ENCODE data around the gene KIF6.

KIF6 gene

DNA sequence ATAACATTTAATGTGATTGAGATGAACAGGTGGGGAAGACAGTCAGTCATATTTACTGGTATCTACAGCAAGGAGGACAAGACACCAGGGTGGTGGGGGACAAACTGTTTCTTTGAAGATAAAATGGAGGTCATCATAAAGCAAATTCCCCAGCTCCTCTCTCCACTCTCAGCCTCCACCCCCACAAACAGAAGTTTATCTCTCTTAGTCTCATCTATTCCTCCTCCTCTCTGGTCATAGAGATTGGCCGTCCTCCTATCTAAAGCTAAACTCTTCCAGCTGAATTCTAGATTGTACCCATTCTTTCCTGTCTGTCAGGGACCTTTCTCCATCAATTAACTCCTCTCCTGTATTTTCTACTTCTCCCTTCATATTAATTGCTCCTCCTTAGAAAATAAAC is 71.1 kb downstream of the KIF6 start:
- DNase-seq: no peak

DNA sequence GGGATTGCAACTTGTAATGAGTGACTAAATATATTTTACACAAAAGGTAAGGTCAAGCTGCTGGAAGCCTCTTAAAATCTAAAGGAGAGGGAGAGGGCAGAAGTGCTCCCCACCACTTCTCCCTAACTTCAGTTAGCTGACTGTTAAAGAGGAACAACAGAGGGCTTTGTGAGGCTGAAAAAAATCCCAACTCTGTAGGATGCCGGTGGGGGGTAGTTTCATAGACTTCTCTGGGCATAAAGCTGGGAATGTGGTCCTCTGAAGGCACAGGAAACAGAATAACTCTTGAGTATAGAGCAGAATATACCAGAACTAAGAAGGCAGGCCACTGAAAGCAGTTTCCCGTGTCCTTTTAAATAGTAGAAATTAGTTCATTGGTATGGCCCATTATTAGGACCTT is 71.6 kb downstream of the KIF6 start:
- DNase-seq: no peak

- DNase-seq: no peak
These were observed 75.2 kb downstream of the KIF6 start for GRCh38 chr6:39649996-39650395.

DNA sequence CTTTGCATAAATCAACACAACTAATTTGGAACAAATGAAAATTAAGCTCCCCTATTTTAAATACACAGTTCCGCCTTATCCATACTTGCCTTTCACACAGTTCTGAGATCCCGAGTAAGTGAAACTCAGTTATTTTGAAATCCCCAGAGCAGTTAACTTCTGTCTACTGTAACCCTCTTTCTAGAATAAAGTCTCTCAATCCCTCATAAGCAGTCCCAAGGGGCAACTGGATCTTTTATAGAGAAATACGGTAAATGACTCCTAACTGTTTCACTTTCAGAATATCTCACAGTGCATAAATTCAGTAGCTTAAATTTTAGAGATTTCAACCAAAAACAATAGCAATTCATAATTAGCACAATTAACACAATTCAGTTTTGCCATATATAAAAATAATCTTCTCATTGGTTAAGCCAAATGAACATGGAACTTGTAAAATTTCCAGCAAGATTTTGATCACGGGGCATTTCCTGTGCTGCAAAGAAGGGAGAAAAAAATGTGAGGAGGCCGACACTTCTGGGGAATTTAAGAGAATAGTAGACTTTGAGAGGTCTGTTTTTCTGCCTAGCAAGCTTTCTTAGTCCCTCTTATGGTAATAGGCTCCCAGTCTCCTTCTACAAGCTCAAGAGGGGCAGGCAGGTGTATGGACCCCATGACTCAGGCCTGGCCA is 78.3 kb downstream of the KIF6 start:
- DNase-seq: no peak

GRCh38 chr6:39642270-39642669 is 82.9 kb downstream of the KIF6 start:
- DNase-seq: no peak

DNA sequence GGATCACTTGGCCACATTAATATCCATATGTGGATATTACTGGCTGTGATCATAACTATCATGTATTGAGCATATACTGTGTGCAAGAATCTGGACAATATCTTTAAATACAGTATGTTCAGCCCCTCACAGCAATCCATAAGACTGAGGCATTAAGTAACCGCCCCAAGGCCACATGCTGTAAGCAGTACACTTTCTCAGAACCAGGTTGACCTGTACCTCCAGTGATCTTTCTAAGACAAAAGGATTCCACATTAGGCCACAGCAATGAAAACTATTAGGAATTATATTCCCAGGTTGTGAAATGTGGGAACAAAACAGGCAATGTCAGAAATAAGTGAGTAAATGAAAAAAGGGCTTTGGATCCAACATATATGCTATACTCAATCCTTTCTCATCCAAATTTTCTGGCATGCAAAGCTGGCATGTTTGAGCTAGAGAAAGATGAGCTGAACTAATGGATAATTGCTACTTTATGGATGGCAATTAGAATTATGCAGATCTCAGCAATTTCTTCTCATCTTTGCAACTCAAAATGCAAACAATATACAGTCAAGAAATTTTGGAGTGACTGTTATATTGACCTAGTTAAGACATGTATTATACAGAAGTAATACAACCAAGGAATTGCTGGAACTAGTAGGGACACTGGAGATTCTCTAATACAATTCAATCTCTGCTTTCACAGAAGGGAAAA is 86.9 kb downstream of the KIF6 start:
- no peak for DNase-seq

- no peak for DNase-seq
These were observed 90.4 kb downstream of the KIF6 start for GRCh38 chr6:39634646-39635341.

- no peak for DNase-seq
These were observed 100.0 kb downstream of the KIF6 start for GRCh38 chr6:39625209-39625608.

DNA sequence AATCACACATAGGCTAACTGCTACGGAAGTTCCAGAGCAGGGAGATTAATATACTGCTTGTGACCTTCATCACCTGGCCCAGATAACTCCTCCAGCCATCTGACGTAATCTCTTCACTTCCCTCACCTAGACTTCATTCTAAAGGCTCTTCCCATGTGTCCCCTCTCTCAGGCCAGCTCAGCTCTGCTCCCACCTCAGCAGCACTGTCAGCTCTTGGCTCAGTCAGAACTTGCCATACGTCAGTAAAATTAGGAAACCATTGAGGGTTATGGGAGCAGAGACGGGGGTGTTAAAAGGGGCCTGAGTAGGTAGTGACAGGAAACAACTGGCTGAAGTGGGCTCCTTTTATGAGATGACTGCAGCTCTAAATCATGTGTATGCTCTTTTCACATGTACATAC is 101.5 kb downstream of the KIF6 start:
- no peak for DNase-seq

- DNase-seq: no peak
These were observed 107.7 kb downstream of the KIF6 start for GRCh38 chr6:39617520-39617919.

DNA sequence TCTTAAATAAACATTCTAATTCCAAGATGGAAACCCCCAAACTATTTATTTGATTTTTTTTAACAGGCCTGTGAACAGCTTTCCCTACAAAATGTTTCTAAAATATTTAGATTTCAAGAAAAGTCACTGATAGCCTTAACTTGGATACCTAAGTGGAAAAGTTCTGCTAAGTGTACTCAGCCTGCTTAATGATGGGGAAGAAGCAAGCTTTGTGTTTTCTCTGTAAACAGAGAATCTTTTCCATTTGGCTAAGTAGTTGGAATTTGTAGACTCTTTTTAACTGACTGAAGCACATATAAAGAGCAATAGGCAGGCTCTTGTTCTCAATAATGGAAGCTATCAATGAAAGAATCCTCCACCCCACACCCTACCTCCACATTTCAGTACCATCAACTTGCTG is 108.2 kb downstream of the KIF6 start:
- no peak for DNase-seq

GRCh38 chr6:39615622-39616021 is 109.6 kb downstream of the KIF6 start:
- DNase-seq: no peak

DNA sequence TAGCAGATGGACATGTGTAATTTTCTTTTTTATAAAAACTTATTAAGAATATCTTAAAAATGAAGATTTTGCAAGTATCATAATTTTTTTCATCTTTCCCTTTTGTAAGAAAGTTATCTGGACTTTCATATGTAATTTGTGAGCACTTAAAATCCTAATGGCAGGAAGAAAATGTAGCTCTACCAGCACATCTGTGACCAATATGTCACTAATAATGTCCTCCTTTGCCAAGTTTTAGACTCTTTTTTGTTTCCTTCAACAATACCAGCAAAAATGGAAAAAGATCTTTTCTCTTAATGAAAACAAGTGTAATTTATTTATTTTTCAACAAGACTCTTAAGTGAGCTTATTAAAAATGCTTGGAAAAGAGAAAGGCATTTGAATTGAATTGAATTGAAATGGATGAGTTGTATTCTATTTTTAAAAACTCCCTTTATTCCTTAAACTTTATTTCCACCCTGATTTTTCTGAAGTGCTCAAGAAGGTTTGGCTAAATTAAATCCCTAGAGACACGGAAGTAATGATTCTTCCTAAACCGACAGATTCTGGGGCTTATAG is 110.7 kb downstream of the KIF6 start:
- no peak for DNase-seq

GRCh38 chr6:39610221-39610620 is 115.0 kb downstream of the KIF6 start:
- DNase-seq: no peak

- no peak for DNase-seq
These were observed 116.4 kb downstream of the KIF6 start for GRCh38 chr6:39608652-39609345.

DNA sequence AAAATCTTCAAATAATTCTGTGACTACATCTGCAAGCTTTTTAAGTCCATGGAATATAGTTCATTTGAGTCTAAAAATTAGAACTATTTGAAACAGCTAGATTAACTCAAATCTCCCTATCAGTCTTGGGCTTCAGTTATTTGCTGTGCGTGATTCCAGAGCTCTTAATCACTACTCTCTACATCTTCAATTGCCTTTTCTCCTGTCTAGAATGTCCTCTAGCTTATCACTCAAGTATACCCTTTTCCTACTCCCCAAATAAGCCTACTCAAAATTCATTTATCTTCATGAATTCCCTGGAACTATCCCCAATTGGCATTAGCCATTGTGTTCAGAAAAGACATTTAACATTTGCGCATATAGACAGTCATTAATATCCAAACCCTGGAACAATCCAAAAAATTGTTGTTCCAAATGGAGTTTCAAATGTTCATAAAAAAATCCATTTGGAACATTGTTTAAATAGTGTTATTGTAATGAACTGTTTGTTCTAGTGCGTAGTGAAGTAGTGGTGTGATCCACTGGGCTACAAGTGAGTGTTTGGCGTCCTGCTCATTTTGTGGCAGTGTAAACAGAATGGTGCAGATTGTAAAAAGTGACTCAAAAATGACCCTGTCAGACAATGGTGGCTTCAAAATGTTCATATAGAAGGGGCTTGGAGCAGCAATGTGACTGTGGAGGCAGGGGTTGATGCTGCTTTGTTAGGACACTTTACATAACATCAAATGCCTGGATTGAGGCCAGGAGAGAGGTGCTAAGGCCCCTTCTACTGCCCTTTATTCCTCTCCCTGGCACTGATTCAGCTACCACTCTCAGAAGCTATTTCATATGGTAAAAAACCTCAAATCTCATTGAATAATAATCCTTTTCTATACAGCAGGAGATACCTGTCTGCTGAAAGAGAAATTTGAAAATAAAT is 122.3 kb downstream of the KIF6 start:
- peak; percentile 37 for DNase-seq

DNA sequence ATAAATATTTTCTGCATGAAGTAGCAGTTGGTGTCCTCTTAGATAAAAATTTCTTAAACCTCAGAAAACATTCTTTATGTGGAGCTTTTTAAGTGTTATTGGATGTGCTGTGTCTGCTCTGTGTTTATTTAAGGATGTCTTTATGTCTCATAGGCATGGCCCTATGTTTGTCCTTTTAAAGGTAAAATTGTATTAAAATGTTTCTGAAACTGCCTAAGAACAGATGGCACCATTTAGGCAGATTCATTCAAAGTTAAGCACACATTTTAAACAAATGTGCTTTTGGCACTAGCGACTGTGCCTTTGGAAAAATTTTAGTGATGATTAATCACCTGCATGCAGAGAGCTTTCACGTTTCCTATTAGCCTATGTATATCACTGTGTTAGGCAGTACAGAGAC is 125.2 kb downstream of the KIF6 start:
- no peak for DNase-seq

DNA sequence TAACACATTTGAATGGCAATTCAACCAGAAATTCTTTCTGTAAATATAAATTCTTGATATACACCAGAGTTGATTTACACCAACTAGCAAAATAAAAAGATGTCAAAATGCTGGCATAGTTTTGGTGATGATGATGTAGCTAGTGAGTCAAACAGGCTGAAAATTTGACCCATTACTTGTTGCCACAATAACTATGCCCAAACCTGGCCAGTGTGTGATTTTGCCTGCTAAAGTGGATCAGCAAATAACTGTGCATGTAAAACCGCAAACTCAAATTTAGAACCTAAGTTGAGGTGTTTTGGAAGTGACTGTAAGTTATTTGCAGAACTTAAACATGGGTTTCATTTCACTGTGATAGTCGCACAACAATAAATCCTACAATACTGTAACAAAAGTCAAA is 125.9 kb downstream of the KIF6 start:
- no peak for DNase-seq

DNA sequence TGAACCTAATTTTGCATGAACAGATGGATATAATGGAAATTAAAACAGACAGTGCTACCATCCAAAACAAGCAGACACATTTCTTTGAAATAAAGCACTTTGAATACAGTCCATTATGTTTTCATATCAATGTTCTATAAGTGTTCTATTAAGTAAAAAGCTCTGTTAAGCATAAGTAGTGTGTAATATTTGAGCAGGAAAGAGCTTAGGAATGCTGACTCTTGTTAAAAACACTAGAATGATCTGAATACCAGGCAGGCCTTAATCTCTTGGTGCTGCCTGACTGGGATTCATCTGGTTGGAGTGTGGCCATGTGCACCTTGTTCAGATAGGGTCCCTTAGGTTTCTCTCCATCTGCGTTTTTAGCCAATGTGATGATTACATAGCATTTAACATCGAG is 130.9 kb downstream of the KIF6 start:
- no peak for DNase-seq

DNA sequence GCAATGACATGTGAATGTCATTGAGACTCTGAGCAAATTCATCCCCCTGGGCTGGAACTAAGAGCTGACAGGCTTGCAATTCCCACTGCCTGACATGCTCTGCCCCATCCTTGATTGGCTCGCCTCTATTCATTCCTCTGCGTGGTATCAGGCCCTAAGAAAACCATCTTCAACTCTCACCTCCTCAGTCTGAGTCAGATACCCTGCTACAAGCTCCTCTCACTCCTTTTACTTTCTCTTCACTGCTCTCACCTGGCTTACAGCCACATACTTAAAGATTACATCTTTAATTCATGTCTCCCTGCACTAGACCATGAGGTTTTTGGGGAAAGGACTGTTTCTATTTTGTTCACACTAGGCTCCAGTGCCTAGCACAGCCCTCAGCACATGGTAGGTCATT is 131.6 kb downstream of the KIF6 start:
- DNase-seq: no peak

DNA sequence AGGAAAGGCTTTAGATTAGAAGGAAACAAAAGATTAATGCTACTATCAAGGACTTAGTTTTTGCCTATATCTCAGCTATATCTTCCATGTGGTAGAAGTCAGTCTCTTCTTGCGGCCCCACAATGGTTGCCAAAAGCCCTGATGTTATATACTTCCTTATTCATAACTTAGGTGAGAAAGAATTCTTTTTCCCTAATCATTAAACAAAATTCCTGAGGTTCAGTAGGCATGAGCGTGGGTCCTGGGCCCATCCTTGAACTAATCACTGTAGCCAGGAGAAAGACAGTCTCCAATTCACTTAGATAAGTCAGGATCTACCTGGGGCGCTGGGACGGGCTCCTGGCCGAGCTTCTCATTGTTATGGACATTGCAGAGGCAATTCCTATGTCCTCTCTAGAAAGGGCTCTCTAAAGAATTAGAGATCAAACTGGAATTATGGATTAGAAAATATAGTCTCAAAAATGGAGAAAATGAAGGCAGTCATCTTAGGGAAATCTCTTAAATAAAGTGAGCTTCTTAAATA is 134.3 kb downstream of the KIF6 start:
- DNase-seq: no peak

DNA sequence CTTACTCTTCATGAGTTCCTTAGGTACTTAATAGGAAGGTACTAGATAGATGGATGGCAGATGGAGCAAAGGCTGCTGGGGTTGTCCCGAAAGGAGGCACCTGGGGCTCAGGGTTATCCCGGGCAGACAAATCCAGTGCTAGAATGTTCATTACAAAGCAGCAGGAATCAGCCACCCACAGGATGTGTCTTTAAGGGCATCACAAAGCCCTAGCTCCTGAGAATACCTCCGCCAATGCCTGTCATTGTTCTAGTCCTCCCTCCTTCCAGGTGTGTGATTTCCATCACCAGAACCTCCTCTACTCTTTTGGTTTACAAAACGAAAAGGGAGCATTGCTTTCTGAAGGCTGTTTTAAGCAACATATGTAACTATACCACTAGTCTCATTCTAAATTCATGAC is 138.1 kb downstream of the KIF6 start:
- no peak for DNase-seq

All from COR-L47 (cell line).